ENCODE measurements around the gene SP1. TPM values are rescaled to one million over a fixed set of nuclear protein-coding genes. Genes with fewer than 3 reads are reported as not detected.
"Not testable (repeated sequence)": the region's sequence is repeated elsewhere in the genome, so short reads cannot be mapped to it uniquely, and the experiment has no call there.

Gene SP1
- total and polyA plus RNA-seq, 2 experiments from 2014 or later = 3.6 to 30.3 TPM

GRCh38 chr12:53443955-53444354, 64.0 kb downstream of the SP1 start:
- in situ Hi-C loops (cut with MboI) = no loop called here
- no peak overlapping the region for H3K9ac ChIP-seq
- no peak for DNase-seq
- H3K27ac ChIP-seq = no peak overlapping the region
- H3K79me2 ChIP-seq (ENCODE audit: insufficient read depth) = peaks cover 43% of the 10 kb centered on the region
- H4K20me1 ChIP-seq (ENCODE audit: insufficient read depth) = no peaks in the 10 kb centered on the region
- H3K4me3 ChIP-seq = no peak overlapping the region
- H3K9me2 ChIP-seq (ENCODE audit: insufficient read depth) = no peaks in the 10 kb centered on the region
- H3K4me1 ChIP-seq (ENCODE audit: insufficient read depth) = peaks cover 13% of the 10 kb centered on the region
- WGBS, 2 experiments (ENCODE audit: low coverage in 1 of 2, low lambda C conversion rate in 2 of 2, missing lambda C conversion rate in 2 of 2) = 94 to 97% methylated on average over 3 to 4 of the region's 4 CpGs
- peaks cover 10% of the 10 kb centered on the region; the same call in 1 of the 2 replicates for H3K36me3 ChIP-seq (ENCODE audit: low read depth)
- no peak for TF ChIP-seq EZH2 (IDR thresholded peaks at IDR 0.05; ENCODE audit: insufficient read depth, poor library complexity, severe bottlenecking)
- TF ChIP-seq EZH2phosphoT487 (IDR thresholded peaks at IDR 0.05; ENCODE audit: insufficient read depth, low read depth) = no peak
- H3K9me3 ChIP-seq (ENCODE audit: low read depth) = no peaks in the 10 kb centered on the region
- H2AFZ ChIP-seq = no peak overlapping the region
- H3K4me2 ChIP-seq (ENCODE audit: unreplicated experiment) = peak overlapping the region; percentile 25
- H3K27me3 ChIP-seq (replicated peaks; ENCODE audit: insufficient read depth) = no peaks in the 10 kb centered on the region
- peaks cover 4% of the 10 kb centered on the region; the same call in 1 of the 2 replicates for H3F3A ChIP-seq (ENCODE audit: insufficient read depth)

- H3K4me2 ChIP-seq (ENCODE audit: unreplicated experiment); H3K36me3 ChIP-seq (ENCODE audit: low read depth); H3K27ac ChIP-seq; in situ Hi-C loops (cut with MboI); H3K27me3 ChIP-seq (replicated peaks; ENCODE audit: insufficient read depth); H3K9me3 ChIP-seq (ENCODE audit: low read depth); H3K9ac ChIP-seq; H3K4me3 ChIP-seq; H3K9me2 ChIP-seq (ENCODE audit: insufficient read depth); H2AFZ ChIP-seq; DNase-seq; H3F3A ChIP-seq (ENCODE audit: insufficient read depth); H4K20me1 ChIP-seq (ENCODE audit: insufficient read depth): not testable (repeated sequence)
- Histone ChIP-seq H3K79me2 (ENCODE audit: insufficient read depth) (peaks cover 43% of the 10 kb centered on the region), H3K4me1 (ENCODE audit: insufficient read depth) (peaks cover 13% of the 10 kb centered on the region)
- WGBS, 2 experiments (ENCODE audit: low coverage in 1 of 2, low lambda C conversion rate in 2 of 2, missing lambda C conversion rate in 2 of 2) = 88% methylated on average over 11 of the region's 11 CpGs
Observed at GRCh38 chr12:53444593-53445325, 64.8 kb downstream of the SP1 start.

- H3F3A ChIP-seq (ENCODE audit: insufficient read depth) = peaks cover 45% of the 10 kb centered on the region
- no peak overlapping the region for H3K9ac ChIP-seq
- no peaks in the 10 kb centered on the region for H3K27me3 ChIP-seq (replicated peaks; ENCODE audit: insufficient read depth)
- H3K4me1 ChIP-seq (ENCODE audit: insufficient read depth) = peaks cover 14% of the 10 kb centered on the region
- H2AFZ ChIP-seq = no peak overlapping the region
- H3K9me2 ChIP-seq (ENCODE audit: insufficient read depth) = no peaks in the 10 kb centered on the region
- H4K20me1 ChIP-seq (ENCODE audit: insufficient read depth) = peaks cover 27% of the 10 kb centered on the region
- H3K36me3 ChIP-seq (ENCODE audit: low read depth) = peaks cover 22% of the 10 kb centered on the region
- WGBS, 2 experiments (ENCODE audit: low coverage in 1 of 2, low lambda C conversion rate in 2 of 2, missing lambda C conversion rate in 2 of 2) = 95 to 97% methylated on average over 6 to 7 of the region's 7 CpGs
- no peak for DNase-seq
- no peaks in the 10 kb centered on the region for H3K9me3 ChIP-seq (ENCODE audit: low read depth)
- peaks cover 38% of the 10 kb centered on the region for H3K79me2 ChIP-seq (ENCODE audit: insufficient read depth)
- H3K4me3 ChIP-seq = no peak overlapping the region
- in situ Hi-C loops (cut with MboI) = no loop called here
- H3K27ac ChIP-seq = no peak overlapping the region
- TF ChIP-seq EZH2 (IDR thresholded peaks at IDR 0.05; ENCODE audit: insufficient read depth, poor library complexity, severe bottlenecking) (no peak), EZH2phosphoT487 (IDR thresholded peaks at IDR 0.05; ENCODE audit: insufficient read depth, low read depth) (no peak)
- no peak overlapping the region for H3K4me2 ChIP-seq (ENCODE audit: unreplicated experiment)
Observed at GRCh38 chr12:53450936-53451335, 71.0 kb downstream of the SP1 start.

GRCh38 chr12:53451661-53452158, 71.7 kb downstream of the SP1 start, which contains the start of gene PCBP2:
TSS of gene PCBP2 (plus strand) at chr12:53452102. CDS start at chr12:53454801, 2,699 bp downstream.
- H4K20me1 ChIP-seq (ENCODE audit: insufficient read depth) = peaks cover 30% of the 10 kb centered on the region
- peak within 1 kb of the TSS; percentile 99 for H3K4me3 ChIP-seq
- no peaks in the 10 kb centered on the region for H3K9me3 ChIP-seq (ENCODE audit: low read depth)
- H3K79me2 ChIP-seq (ENCODE audit: insufficient read depth) = peaks cover 45% of the 10 kb centered on the region
- peak within 1 kb of the TSS; percentile 99 for H3K9ac ChIP-seq
- H3K27me3 ChIP-seq (replicated peaks; ENCODE audit: insufficient read depth) = no peaks in the 10 kb centered on the region
- peaks cover 14% of the 10 kb centered on the region for H3K4me1 ChIP-seq (ENCODE audit: insufficient read depth)
- H3K9me2 ChIP-seq (ENCODE audit: insufficient read depth) = no peaks in the 10 kb centered on the region
- TF ChIP-seq EZH2 (IDR thresholded peaks at IDR 0.05; ENCODE audit: insufficient read depth, poor library complexity, severe bottlenecking) (no peak), EZH2phosphoT487 (IDR thresholded peaks at IDR 0.05; ENCODE audit: insufficient read depth, low read depth) (no peak)
- WGBS, 2 experiments (ENCODE audit: low coverage in 1 of 2, low lambda C conversion rate in 2 of 2, missing lambda C conversion rate in 2 of 2) = 0 to 1% methylated on average over 19 to 30 of the region's 32 CpGs
- peak within 1 kb of the TSS; percentile 88 for H3K4me2 ChIP-seq (ENCODE audit: unreplicated experiment)
- H2AFZ ChIP-seq = peak within 1 kb of the TSS; percentile 90
- H3K27ac ChIP-seq = peak within 1 kb of the TSS; percentile 92
- peaks cover 50% of the 10 kb centered on the region for H3F3A ChIP-seq (ENCODE audit: insufficient read depth)
- in situ Hi-C loops (cut with MboI) = no loop called here
- H3K36me3 ChIP-seq (ENCODE audit: low read depth) = peaks cover 30% of the 10 kb centered on the region
- DNase-seq = peak; percentile 100
